ENCODE data around the gene SEC14L1.
A peak's percentile ranks its signal among the peaks of the same experiment; 100 is the strongest.

The SEC14L1 gene

DNA sequence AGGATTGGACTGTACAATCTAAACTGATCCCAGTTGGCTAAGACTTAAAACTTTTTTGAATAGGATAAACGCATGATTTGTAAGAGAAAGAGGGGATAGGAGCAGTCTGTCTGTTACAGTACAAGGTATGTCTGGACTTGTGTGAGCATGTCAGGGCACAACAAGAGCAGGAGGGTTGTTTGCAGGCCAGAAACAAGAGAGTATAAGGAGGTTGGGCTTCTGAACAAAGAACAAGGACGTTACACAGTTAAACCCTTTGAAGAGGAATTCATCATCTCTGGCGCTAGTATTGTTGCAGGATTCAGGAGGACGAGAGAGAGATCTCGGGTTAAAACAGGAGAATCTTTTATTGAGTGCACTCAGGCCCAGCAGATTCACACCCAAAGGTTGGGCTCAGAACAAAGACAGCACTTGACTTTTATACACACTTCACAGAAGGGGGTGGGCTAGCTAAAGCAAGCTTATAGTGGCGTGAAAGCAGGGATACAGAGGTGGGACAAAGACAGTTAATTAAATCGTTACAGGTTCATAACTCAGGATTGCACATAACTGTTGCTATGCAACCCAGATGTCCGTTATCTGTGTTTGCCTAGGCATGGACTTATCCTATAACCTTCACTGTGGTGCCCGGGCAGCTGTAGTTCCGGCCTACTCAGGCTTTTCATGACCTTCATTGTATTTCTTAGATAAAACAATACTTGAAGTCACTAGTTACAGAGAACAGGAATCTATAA, 34.3 kb downstream of the SEC14L1 start:
- H3K4ac ChIP-seq (ENCODE audit: low read depth in 1 of 2, low read length in 2 of 2), result no peak overlapping the region
- peaks cover 7% of the 10 kb centered on the region for H3K79me1 ChIP-seq (replicated peaks; ENCODE audit: low read length, poor library complexity, severe bottlenecking)
- H3K27me3 ChIP-seq (ENCODE audit: control insufficient read depth in 1 of 2, insufficient read depth in 1 of 2, low read length in 2 of 2), result no peaks in the 10 kb centered on the region
- no peak overlapping the region for H3K23ac ChIP-seq (ENCODE audit: low read length in 2 of 2)
- H3K9ac ChIP-seq (ENCODE audit: low read length), result no peak overlapping the region
- H3K14ac ChIP-seq (ENCODE audit: low read length in 2 of 2), result no peak overlapping the region
- H3K9me3 ChIP-seq (ENCODE audit: control insufficient read depth, low read length), result peaks cover 19% of the 10 kb centered on the region
- no peak overlapping the region for H2BK12ac ChIP-seq (ENCODE audit: low read length in 2 of 2)
- 98% methylated on average over 8 of the region's 10 CpGs for WGBS
- peaks cover 26 to 39% of the 10 kb centered on the region in 2 experiments for H3K36me3 ChIP-seq (ENCODE audit: control insufficient read depth in 1 of 2, insufficient read depth in 2 of 2, low read depth in 1 of 2, low read length in 2 of 2)
- H4K8ac ChIP-seq (ENCODE audit: low read length), result no peak overlapping the region
- no peak overlapping the region for H3K4me2 ChIP-seq (ENCODE audit: low read length, poor library complexity, severe bottlenecking)
- DNase-seq, result no peak
- no peak overlapping the region for H2BK15ac ChIP-seq (ENCODE audit: low read depth, poor library complexity, severe bottlenecking)
- no peak overlapping the region for H2BK5ac ChIP-seq (ENCODE audit: low read depth, low read length, poor library complexity, severe bottlenecking)
- no peak overlapping the region for H3K27ac ChIP-seq (ENCODE audit: low read length, poor library complexity, severe bottlenecking)
- H3K4me1 ChIP-seq (ENCODE audit: control insufficient read depth, insufficient read depth, low read depth, low read length), result peaks cover 2% of the 10 kb centered on the region
- no peak overlapping the region for H2BK120ac ChIP-seq (ENCODE audit: low read depth, low read length)
- no peak overlapping the region for H2AK5ac ChIP-seq (ENCODE audit: low read length, severe bottlenecking)
- H2AFZ ChIP-seq (ENCODE audit: low read depth, low read length), result no peak overlapping the region
- H3K4me3 ChIP-seq (ENCODE audit: insufficient read depth in 1 of 2, low read depth in 1 of 2, low read length in 2 of 2), result peak overlapping the region in 1 of 2 experiments; percentile 8
- no peak overlapping the region for H4K91ac ChIP-seq (ENCODE audit: low read length)
- no peak overlapping the region for H3K18ac ChIP-seq (ENCODE audit: low read depth in 1 of 2, low read length in 2 of 2)

DNA sequence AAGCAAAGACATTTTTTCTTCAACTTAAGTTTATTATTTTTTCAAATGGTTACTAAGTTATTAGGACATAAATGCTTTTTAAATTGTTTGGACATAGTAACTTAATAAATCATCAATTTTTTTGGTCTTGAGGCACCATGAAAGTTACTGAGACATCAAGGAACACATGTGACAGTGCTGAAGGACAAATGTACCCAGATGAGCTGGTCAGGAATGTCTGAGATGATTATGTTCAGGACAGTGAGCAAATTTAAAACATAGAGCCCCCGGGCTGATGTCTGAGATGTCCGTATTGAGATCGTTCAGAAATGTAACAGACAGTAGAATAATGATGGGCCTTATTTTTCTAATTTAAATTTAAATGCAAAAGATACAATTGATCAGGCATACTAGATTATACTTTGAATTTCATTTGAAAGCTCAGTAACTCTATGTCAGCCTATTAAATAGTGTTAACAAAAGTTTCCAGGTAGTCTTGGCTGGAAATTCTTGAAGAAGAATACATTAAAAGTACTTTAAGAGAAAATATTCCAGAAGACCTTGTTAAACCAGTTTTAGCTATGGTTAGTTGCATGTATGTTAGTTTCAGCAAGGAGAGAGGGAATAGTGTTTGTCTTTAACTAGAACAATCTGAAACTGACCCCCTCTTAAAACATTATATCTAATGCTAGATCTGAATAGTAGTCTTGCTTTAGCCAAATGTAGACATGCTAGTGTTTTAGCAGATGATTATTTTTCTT, 36.4 kb downstream of the SEC14L1 start:
- Histone ChIP-seq H3K4me3 (ENCODE audit: insufficient read depth in 1 of 2, low read depth in 1 of 2, low read length in 2 of 2) (no peak overlapping the region), H2BK15ac (ENCODE audit: low read depth, poor library complexity, severe bottlenecking) (no peak overlapping the region), H4K91ac (ENCODE audit: low read length) (no peak overlapping the region), H3K9ac (ENCODE audit: low read length) (no peak overlapping the region), H3K79me1 (replicated peaks; ENCODE audit: low read length, poor library complexity, severe bottlenecking) (peaks cover 4% of the 10 kb centered on the region), H2BK5ac (ENCODE audit: low read depth, low read length, poor library complexity, severe bottlenecking) (no peak overlapping the region), H3K9me3 (ENCODE audit: control insufficient read depth, low read length) (peaks cover 19% of the 10 kb centered on the region), H3K4me1 (ENCODE audit: control insufficient read depth, insufficient read depth, low read depth, low read length) (peaks cover 2% of the 10 kb centered on the region), H3K23ac (ENCODE audit: low read length in 2 of 2) (no peak overlapping the region), H2BK12ac (ENCODE audit: low read length in 2 of 2) (no peak overlapping the region), H3K4me2 (ENCODE audit: low read length, poor library complexity, severe bottlenecking) (no peak overlapping the region), H2AFZ (ENCODE audit: low read depth, low read length) (no peak overlapping the region), H3K4ac (ENCODE audit: low read depth in 1 of 2, low read length in 2 of 2) (no peak overlapping the region), H2AK5ac (ENCODE audit: low read length, severe bottlenecking) (no peak overlapping the region), H3K27ac (ENCODE audit: low read length, poor library complexity, severe bottlenecking) (no peak overlapping the region), H4K8ac (ENCODE audit: low read length) (no peak overlapping the region), H3K36me3 (ENCODE audit: control insufficient read depth in 1 of 2, insufficient read depth in 2 of 2, low read depth in 1 of 2, low read length in 2 of 2) (peaks cover 30 to 39% of the 10 kb centered on the region in 2 experiments), H2BK120ac (ENCODE audit: low read depth, low read length) (no peak overlapping the region), H3K14ac (ENCODE audit: low read length in 2 of 2) (no peak overlapping the region), H3K18ac (ENCODE audit: low read depth in 1 of 2, low read length in 2 of 2) (no peak overlapping the region), H3K27me3 (ENCODE audit: control insufficient read depth in 1 of 2, insufficient read depth in 1 of 2, low read length in 2 of 2) (no peaks in the 10 kb centered on the region)
- no peak for DNase-seq
- no CpG with 5 or more reads among the region's 3 CpGs for WGBS

DNA sequence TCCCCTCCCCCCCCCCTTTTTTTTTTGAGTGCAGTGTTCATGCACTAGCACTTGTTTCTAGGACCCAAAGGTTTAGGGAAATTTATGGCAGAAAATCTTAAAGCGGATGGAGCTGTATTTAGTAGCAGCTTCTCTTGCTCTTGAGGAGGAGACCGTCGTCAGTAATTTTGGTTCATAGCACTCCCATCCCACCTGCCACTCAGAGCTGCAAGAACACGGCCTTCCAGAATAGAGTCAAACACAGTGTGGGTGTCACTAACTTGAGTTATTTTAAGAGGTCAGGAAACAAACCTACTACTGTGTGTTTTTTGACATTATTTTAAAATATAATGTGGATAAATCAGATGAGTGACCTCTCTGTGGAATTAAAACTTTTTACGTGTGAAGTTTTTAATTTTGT, 37.3 kb downstream of the SEC14L1 start:
- H2BK5ac ChIP-seq (ENCODE audit: low read depth, low read length, poor library complexity, severe bottlenecking), result no peak overlapping the region
- peaks cover 6% of the 10 kb centered on the region for H3K4me1 ChIP-seq (ENCODE audit: control insufficient read depth, insufficient read depth, low read depth, low read length)
- no peak overlapping the region for H3K23ac ChIP-seq (ENCODE audit: low read length in 2 of 2)
- H3K9ac ChIP-seq (ENCODE audit: low read length), result no peak overlapping the region
- H2AFZ ChIP-seq (ENCODE audit: low read depth, low read length), result no peak overlapping the region
- no peak overlapping the region for H3K14ac ChIP-seq (ENCODE audit: low read length in 2 of 2)
- H3K9me3 ChIP-seq (ENCODE audit: control insufficient read depth, low read length), result peaks cover 19% of the 10 kb centered on the region
- H3K18ac ChIP-seq (ENCODE audit: low read depth in 1 of 2, low read length in 2 of 2), result no peak overlapping the region
- no peak overlapping the region for H4K91ac ChIP-seq (ENCODE audit: low read length)
- H2BK12ac ChIP-seq (ENCODE audit: low read length in 2 of 2), result no peak overlapping the region
- DNase-seq, result no peak
- no peak overlapping the region for H2BK120ac ChIP-seq (ENCODE audit: low read depth, low read length)
- H2AK5ac ChIP-seq (ENCODE audit: low read length, severe bottlenecking), result no peak overlapping the region
- H3K36me3 ChIP-seq (ENCODE audit: control insufficient read depth in 1 of 2, insufficient read depth in 2 of 2, low read depth in 1 of 2, low read length in 2 of 2), result peaks cover 30 to 39% of the 10 kb centered on the region in 2 experiments
- 92% methylated on average over 4 of the region's 5 CpGs for WGBS
- H3K4ac ChIP-seq (ENCODE audit: low read depth in 1 of 2, low read length in 2 of 2), result no peak overlapping the region
- no peak overlapping the region for H4K8ac ChIP-seq (ENCODE audit: low read length)
- H3K27me3 ChIP-seq (ENCODE audit: control insufficient read depth in 1 of 2, insufficient read depth in 1 of 2, low read length in 2 of 2), result no peaks in the 10 kb centered on the region
- H3K79me1 ChIP-seq (replicated peaks; ENCODE audit: low read length, poor library complexity, severe bottlenecking), result peaks cover 4% of the 10 kb centered on the region
- H2BK15ac ChIP-seq (ENCODE audit: low read depth, poor library complexity, severe bottlenecking), result no peak overlapping the region
- no peak overlapping the region for H3K4me3 ChIP-seq (ENCODE audit: insufficient read depth in 1 of 2, low read depth in 1 of 2, low read length in 2 of 2)
- H3K4me2 ChIP-seq (ENCODE audit: low read length, poor library complexity, severe bottlenecking), result no peak overlapping the region
- H3K27ac ChIP-seq (ENCODE audit: low read length, poor library complexity, severe bottlenecking), result no peak overlapping the region

DNA sequence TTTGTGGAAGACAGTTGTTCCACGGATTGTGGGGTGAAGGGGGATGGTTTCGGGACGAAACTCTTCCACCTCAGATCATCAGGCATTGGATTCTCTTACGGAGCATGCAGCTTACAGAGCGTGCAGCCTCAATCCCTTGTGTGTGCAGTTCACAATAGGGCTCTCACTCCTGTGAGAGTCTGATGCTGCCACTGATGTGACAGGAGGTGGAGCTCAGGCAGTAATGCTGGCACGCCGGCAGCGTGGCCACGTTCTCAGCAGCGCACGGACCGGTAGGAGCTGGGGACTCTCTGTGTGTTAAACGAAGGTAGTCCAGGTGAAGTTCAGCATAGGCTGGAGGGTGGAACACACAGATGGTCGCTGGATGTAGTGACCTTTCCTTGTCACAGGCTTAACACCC, 37.8 kb downstream of the SEC14L1 start:
- WGBS, result 92% methylated on average over 14 of the region's 14 CpGs
- no peak overlapping the region for H3K4me2 ChIP-seq (ENCODE audit: low read length, poor library complexity, severe bottlenecking)
- peaks cover 6% of the 10 kb centered on the region for H3K4me1 ChIP-seq (ENCODE audit: control insufficient read depth, insufficient read depth, low read depth, low read length)
- H2AK5ac ChIP-seq (ENCODE audit: low read length, severe bottlenecking), result no peak overlapping the region
- H3K79me1 ChIP-seq (replicated peaks; ENCODE audit: low read length, poor library complexity, severe bottlenecking), result peaks cover 3% of the 10 kb centered on the region
- H3K27ac ChIP-seq (ENCODE audit: low read length, poor library complexity, severe bottlenecking), result no peak overlapping the region
- no peak overlapping the region for H2BK12ac ChIP-seq (ENCODE audit: low read length in 2 of 2)
- DNase-seq, result no peak
- H4K8ac ChIP-seq (ENCODE audit: low read length), result no peak overlapping the region
- no peak overlapping the region for H3K23ac ChIP-seq (ENCODE audit: low read length in 2 of 2)
- H3K4ac ChIP-seq (ENCODE audit: low read depth in 1 of 2, low read length in 2 of 2), result no peak overlapping the region
- no peak overlapping the region for H2BK5ac ChIP-seq (ENCODE audit: low read depth, low read length, poor library complexity, severe bottlenecking)
- H2AFZ ChIP-seq (ENCODE audit: low read depth, low read length), result no peak overlapping the region
- H4K91ac ChIP-seq (ENCODE audit: low read length), result no peak overlapping the region
- H2BK15ac ChIP-seq (ENCODE audit: low read depth, poor library complexity, severe bottlenecking), result no peak overlapping the region
- H3K4me3 ChIP-seq (ENCODE audit: insufficient read depth in 1 of 2, low read depth in 1 of 2, low read length in 2 of 2), result no peak overlapping the region
- H3K9ac ChIP-seq (ENCODE audit: low read length), result no peak overlapping the region
- H3K18ac ChIP-seq (ENCODE audit: low read depth in 1 of 2, low read length in 2 of 2), result no peak overlapping the region
- H3K36me3 ChIP-seq (ENCODE audit: control insufficient read depth in 1 of 2, insufficient read depth in 2 of 2, low read depth in 1 of 2, low read length in 2 of 2), result peaks cover 30 to 39% of the 10 kb centered on the region in 2 experiments
- H3K14ac ChIP-seq (ENCODE audit: low read length in 2 of 2), result peak overlapping the region in 1 of 2 experiments; percentile 82
- H2BK120ac ChIP-seq (ENCODE audit: low read depth, low read length), result no peak overlapping the region
- no peaks in the 10 kb centered on the region for H3K27me3 ChIP-seq (ENCODE audit: control insufficient read depth in 1 of 2, insufficient read depth in 1 of 2, low read length in 2 of 2)
- H3K9me3 ChIP-seq (ENCODE audit: control insufficient read depth, low read length), result peaks cover 19% of the 10 kb centered on the region

Measured in mesenchymal stem cell (in vitro differentiated cells and primary cell).